Caco-2 (cell line): ENCODE results near the gene ZNF365. TPM values are rescaled to one million over a fixed set of nuclear protein-coding genes. Genes with fewer than 3 reads are reported as not detected.

Experiments
- BruUV-seq: library from RNA; stranded (reverse); fragments of 400-500 nt; replicated peaks from 2 replicates; lab custom pipeline; 2021; lab: Mats Ljungman, UMichigan
- CTCF ChIA-PET: fragments of 300-600 bp; sonication (Branson Sonifier 250); formaldehyde crosslinking; loops from one replicate; lab custom pipeline; 2022; ENCODE audit warnings: antibody characterized with exemption; lab: Charles Lee
- POLR2A ChIA-PET: fragments of 300-600 bp; sonication (Branson Sonifier 250); formaldehyde crosslinking; loops from one replicate; lab custom pipeline; 2022; ENCODE audit warnings: antibody characterized with exemption; lab: Charles Lee
- DNase-seq, 2 experiments: peaks; one replicate each; pipeline versions ENCODE4 v3.0.0 to v3.0.0-alpha.2; 2020 to 2022
- H3K27me3 ChIP-seq: replicated peaks from 2 replicates; pipeline ENCODE4 v1.6.0; 2011; ENCODE audit warnings: low read length; ENCODE audit not compliant: control insufficient read depth, insufficient read depth
- H3K36me3 ChIP-seq: 2 replicates; pipeline ENCODE4 v1.5.1; 2011; ENCODE audit warnings: low read length; ENCODE audit not compliant: control insufficient read depth, insufficient read depth
- H3K4me1 ChIP-seq: fragments of 250-450 bp; sonication (Bioruptor Pico); 2 replicates; pipeline ENCODE4 v1.5.1; 2020; ENCODE audit warnings: mild to moderate bottlenecking
- H3K4me3 ChIP-seq: 2 replicates; pipeline ENCODE4 v1.5.1; 2011; ENCODE audit warnings: low read depth, mild to moderate bottlenecking, control low read depth, low read length
- H3K9me3 ChIP-seq: fragments of 250-450 bp; sonication (Bioruptor Pico); 2 replicates; pipeline ENCODE4 v1.5.1; 2020; ENCODE audit warnings: mild to moderate bottlenecking, moderate library complexity
- H3K27ac Mint-ChIP-seq: one replicate; pipeline ENCODE4 v1.8.0; 2022; ENCODE audit warnings: mixed read lengths; ENCODE audit not compliant: unreplicated experiment
- H3K27me3 Mint-ChIP-seq: one replicate; pipeline ENCODE4 v1.8.0; 2022; ENCODE audit warnings: mixed read lengths; ENCODE audit not compliant: insufficient read depth, unreplicated experiment
- H3K36me3 Mint-ChIP-seq: one replicate; pipeline ENCODE4 v1.8.0; 2022; ENCODE audit warnings: mild to moderate bottlenecking, mixed read lengths; ENCODE audit not compliant: insufficient read depth, unreplicated experiment
- H3K4me1 Mint-ChIP-seq: one replicate; pipeline ENCODE4 v1.8.0; 2022; ENCODE audit warnings: low read depth, mixed read lengths; ENCODE audit not compliant: unreplicated experiment
- H3K4me3 Mint-ChIP-seq: one replicate; pipeline ENCODE4 v1.8.0; 2022; ENCODE audit warnings: mild to moderate bottlenecking, moderate library complexity, mixed read lengths; ENCODE audit not compliant: unreplicated experiment
- H3K9me3 Mint-ChIP-seq: one replicate; pipeline ENCODE4 v1.8.0; 2022; ENCODE audit warnings: mixed read lengths; ENCODE audit not compliant: unreplicated experiment
- intact Hi-C: fragments of 100-400 bp; cut with micrococcal nuclease; formaldehyde crosslinking; loops from one replicate; pipeline ENCODE4 v1.10.0; 2022; ENCODE audit not compliant: unreplicated experiment
- total RNA-seq: library from RNA; stranded (reverse); gene quantifications from 2 replicates; pipeline ENCODE4 v1.2.3, GENCODE V29; 2022
- TF ChIP-seq, protein P1 (sequence below), 2 experiments: fragments of 200-600 bp in 1 of 2; IDR thresholded peaks; 1 replicate in 1 of 2; 2 replicates in 1 of 2; pipeline versions ENCODE4 v1.5.1 to v1.8.0; 2011 to 2022; ENCODE audit warnings: antibody characterized with exemption in 1 of 2, control low read depth in 1 of 2, inconsistent platforms in 1 of 2, low read depth in 1 of 2, low read length in 1 of 2, mild to moderate bottlenecking in 1 of 2, moderate library complexity in 1 of 2; ENCODE audit not compliant: insufficient read depth in 1 of 2, severe bottlenecking in 1 of 2, unreplicated experiment in 1 of 2

The ZNF365 gene
- total RNA-seq, 1 experiment from 2014 or later = not detected

DNA sequence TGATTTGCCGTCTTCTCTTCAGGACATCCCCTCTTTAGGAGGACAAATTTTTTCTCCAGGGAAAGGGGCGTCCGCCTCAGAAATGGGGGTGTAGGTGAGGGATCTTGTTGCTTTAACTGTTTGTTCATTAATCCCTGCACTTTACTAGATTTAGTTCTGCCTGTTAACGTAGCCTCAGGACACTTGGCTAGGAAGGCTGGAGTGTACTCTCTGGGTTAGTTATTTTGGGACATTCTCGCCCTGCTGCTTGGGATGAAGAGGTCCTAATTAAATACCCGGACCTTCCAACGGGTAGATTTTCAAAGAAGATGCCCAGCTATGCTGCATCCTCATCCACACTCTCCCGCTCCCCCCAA lies 552 bp upstream of the ZNF365 start:
- Histone ChIP-seq H3K4me3 (peak overlapping the region; percentile 34), H3K36me3 (no peaks in the 10 kb centered on the region), H3K9me3 (peaks cover 4% of the 10 kb centered on the region; the same call in 1 of the 2 replicates), H3K27me3 (peaks cover 10% of the 10 kb centered on the region), H3K4me1 (no peaks in the 10 kb centered on the region; the same call in 1 of the 2 replicates)
- Mint-ChIP-seq H3K27ac (no peak overlapping the region), H3K36me3 (no peaks in the 10 kb centered on the region), H3K4me1 (no peaks in the 10 kb centered on the region), H3K9me3 (peaks cover 9% of the 10 kb centered on the region), H3K27me3 (peaks cover 17% of the 10 kb centered on the region), H3K4me3 (peak overlapping the region; percentile 66)
- TF ChIP-seq, protein P1, sequence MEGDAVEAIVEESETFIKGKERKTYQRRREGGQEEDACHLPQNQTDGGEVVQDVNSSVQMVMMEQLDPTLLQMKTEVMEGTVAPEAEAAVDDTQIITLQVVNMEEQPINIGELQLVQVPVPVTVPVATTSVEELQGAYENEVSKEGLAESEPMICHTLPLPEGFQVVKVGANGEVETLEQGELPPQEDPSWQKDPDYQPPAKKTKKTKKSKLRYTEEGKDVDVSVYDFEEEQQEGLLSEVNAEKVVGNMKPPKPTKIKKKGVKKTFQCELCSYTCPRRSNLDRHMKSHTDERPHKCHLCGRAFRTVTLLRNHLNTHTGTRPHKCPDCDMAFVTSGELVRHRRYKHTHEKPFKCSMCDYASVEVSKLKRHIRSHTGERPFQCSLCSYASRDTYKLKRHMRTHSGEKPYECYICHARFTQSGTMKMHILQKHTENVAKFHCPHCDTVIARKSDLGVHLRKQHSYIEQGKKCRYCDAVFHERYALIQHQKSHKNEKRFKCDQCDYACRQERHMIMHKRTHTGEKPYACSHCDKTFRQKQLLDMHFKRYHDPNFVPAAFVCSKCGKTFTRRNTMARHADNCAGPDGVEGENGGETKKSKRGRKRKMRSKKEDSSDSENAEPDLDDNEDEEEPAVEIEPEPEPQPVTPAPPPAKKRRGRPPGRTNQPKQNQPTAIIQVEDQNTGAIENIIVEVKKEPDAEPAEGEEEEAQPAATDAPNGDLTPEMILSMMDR (IDR thresholded peaks at IDR 0.05; ENCODE audit: insufficient read depth in 1 of 2, low read depth in 1 of 2, low read length in 1 of 2, severe bottlenecking in 1 of 2, unreplicated experiment in 1 of 2) = no peak
- ChIA-PET CTCF (interaction anchor here (0.6 kb wide), 1 partner anchor 1444 kb away, joined by 3 read pairs; no protein-coding TSS in a partner anchor), POLR2A (no interaction called here)
- no TSS peak for BruUV-seq
- intact Hi-C loops = no loop called here
- DNase-seq = no peak

DNA sequence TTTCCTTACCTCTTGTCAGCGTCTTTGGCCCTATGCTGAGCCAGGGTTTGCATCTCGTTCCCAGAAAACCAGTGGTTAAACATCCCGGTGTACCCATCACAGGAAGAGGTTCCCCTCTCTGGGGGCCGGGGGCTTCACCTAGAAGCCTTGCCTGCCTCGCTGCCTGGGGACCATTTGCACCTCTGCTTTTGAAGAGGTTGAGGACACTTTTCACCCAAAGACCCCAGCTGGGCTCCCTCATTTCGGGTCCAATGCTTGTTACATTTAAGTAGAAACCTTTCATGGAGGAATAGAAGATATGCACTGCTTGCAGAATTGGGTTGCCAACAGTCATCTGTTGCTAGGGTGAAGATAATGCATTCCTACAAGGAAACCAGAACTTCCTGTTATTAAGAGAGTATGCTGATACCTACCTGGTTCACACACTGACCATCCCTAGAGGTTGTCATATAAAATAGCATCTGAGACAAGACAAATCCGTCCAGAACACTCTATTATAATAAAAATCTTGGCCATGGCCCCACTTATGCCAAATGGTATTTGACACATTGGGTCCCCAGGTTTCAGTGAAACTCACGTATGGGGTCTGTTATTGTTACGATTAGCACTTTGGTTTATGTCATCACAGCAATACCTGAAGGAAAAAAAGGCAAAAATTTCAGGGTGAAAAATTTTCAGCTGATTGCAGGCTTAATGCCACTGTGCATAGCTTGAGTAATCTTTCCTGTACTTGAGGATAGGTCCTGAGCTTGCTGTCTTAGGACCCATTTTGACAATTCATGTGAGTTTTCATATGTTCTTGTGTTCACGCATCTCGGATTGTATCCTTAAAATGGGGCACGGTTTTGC lies 917 bp downstream of the ZNF365 start:
- no peak overlapping the region for H3K4me3 ChIP-seq
- BruUV-seq = no TSS peak
- no peaks in the 10 kb centered on the region for H3K9me3 ChIP-seq
- H3K27ac Mint-ChIP-seq = no peak overlapping the region
- TF ChIP-seq, protein P1 (IDR thresholded peaks at IDR 0.05; ENCODE audit: insufficient read depth in 1 of 2, low read depth in 1 of 2, low read length in 1 of 2, severe bottlenecking in 1 of 2, unreplicated experiment in 1 of 2) = no peak
- DNase-seq = peak in 1 of 2 experiments; percentile 25
- no peaks in the 10 kb centered on the region for H3K36me3 Mint-ChIP-seq
- CTCF ChIA-PET = interaction anchor here (0.7 kb wide), 1 partner anchor 95 kb away, joined by 3 read pairs; no protein-coding TSS in a partner anchor
- peaks cover 17% of the 10 kb centered on the region for H3K27me3 Mint-ChIP-seq
- POLR2A ChIA-PET = no interaction called here
- no peaks in the 10 kb centered on the region for H3K4me1 Mint-ChIP-seq
- H3K4me3 Mint-ChIP-seq = peak overlapping the region; percentile 66
- H3K4me1 ChIP-seq = peaks cover 5% of the 10 kb centered on the region
- no peaks in the 10 kb centered on the region for H3K9me3 Mint-ChIP-seq
- intact Hi-C loops = no loop called here
- peaks cover 10% of the 10 kb centered on the region for H3K27me3 ChIP-seq
- H3K36me3 ChIP-seq = no peaks in the 10 kb centered on the region

DNA sequence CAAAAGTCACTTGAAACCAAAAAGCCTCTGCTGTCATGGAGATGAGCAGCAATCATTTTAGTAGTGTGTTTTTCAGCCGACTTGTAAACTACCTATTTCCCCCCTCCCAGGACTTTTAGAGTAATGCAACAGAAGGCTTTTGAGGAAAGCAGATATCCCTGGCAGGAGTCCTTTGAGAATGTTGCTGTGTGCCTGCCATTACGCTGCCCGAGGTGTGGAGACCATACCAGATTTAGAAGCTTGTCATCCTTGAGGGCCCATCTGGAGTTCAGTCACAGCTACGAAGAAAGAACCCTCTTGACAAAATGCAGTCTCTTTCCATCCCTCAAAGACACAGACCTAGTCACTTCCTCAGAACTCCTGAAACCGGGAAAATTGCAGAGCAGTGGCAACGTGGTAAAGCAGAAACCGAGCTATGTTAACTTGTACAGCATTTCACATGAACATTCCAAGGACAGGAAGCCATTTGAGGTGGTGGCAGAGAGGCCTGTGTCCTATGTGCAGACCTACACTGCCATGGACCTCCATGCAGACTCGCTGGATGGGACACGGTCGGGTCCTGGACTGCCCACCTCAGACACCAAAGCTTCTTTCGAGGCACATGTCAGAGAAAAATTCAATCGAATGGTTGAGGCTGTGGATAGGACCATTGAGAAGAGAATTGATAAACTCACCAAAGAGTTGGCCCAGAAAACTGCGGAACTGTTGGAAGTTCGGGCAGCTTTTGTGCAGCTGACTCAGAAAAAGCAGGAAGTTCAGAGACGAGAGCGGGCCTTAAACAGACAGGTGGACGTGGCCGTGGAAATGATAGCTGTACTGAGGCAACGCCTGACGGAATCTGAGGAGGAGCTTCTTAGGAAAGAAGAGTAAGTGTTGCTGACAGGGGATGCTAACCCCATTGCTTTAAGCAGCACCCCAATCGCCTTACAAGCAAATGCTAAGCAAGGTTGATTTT lies 2.2 kb downstream of the ZNF365 start:
- Mint-ChIP-seq H3K27me3 (peaks cover 17% of the 10 kb centered on the region), H3K27ac (no peak overlapping the region), H3K9me3 (no peaks in the 10 kb centered on the region), H3K4me1 (no peaks in the 10 kb centered on the region), H3K36me3 (no peaks in the 10 kb centered on the region), H3K4me3 (no peak overlapping the region)
- Histone ChIP-seq H3K4me1 (peaks cover 11% of the 10 kb centered on the region), H3K36me3 (no peaks in the 10 kb centered on the region), H3K4me3 (no peak overlapping the region), H3K27me3 (peaks cover 10% of the 10 kb centered on the region), H3K9me3 (no peaks in the 10 kb centered on the region)
- DNase-seq = no peak
- CTCF ChIA-PET = no interaction called here
- TF ChIP-seq, protein P1 (IDR thresholded peaks at IDR 0.05; ENCODE audit: insufficient read depth in 1 of 2, low read depth in 1 of 2, low read length in 1 of 2, severe bottlenecking in 1 of 2, unreplicated experiment in 1 of 2) = no peak
- no TSS peak for BruUV-seq
- POLR2A ChIA-PET = no interaction called here
- intact Hi-C loops = no loop called here
